HG03135 (cell line): Measurements from ENCODE around the gene ADAMTSL2.

Experiments used
- ATAC-seq: cut with Tn5 transposase; IDR thresholded peaks from one replicate; pipeline ENCODE4 v1.9.1; 2021; ENCODE audit warnings: mild to moderate bottlenecking, moderate library complexity; ENCODE audit not compliant: unreplicated experiment

Gene ADAMTSL2

GRCh38 chr9:133603135-133603927 is 68.8 kb downstream of the ADAMTSL2 start:
- no peak for ATAC-seq

GRCh38 chr9:133604214-133604613 is 69.7 kb downstream of the ADAMTSL2 start:
- ATAC-seq = no peak

- ATAC-seq = no peak
These were observed 70.4 kb downstream of the ADAMTSL2 start for GRCh38 chr9:133604856-133605255.

- no peak for ATAC-seq
These were observed 70.9 kb downstream of the ADAMTSL2 start for GRCh38 chr9:133605446-133605845.

GRCh38 chr9:133605856-133606707 is 71.6 kb downstream of the ADAMTSL2 start:
- ATAC-seq = no peak

GRCh38 chr9:133606708-133607025 is 72.2 kb downstream of the ADAMTSL2 start:
- ATAC-seq = no peak

- ATAC-seq = no peak
These were observed 72.9 kb downstream of the ADAMTSL2 start for GRCh38 chr9:133607381-133607780.

- ATAC-seq = no peak
These were observed 73.5 kb downstream of the ADAMTSL2 start for GRCh38 chr9:133607976-133608375.

- ATAC-seq = no peak
These were observed 73.9 kb downstream of the ADAMTSL2 start for GRCh38 chr9:133608382-133608781.

- no peak for ATAC-seq
These were observed 74.4 kb downstream of the ADAMTSL2 start for GRCh38 chr9:133608889-133609288.

- ATAC-seq = no peak
These were observed 75.0 kb downstream of the ADAMTSL2 start, which contains the start of gene FAM163B for GRCh38 chr9:133609311-133610098. Gene FAM163B (minus strand): TSS chr9:133609389. CDS start chr9:133580223, 29,166 bp downstream.

- ATAC-seq = no peak
These were observed 76.3 kb downstream of the ADAMTSL2 start for GRCh38 chr9:133610845-133611244.

- ATAC-seq = no peak
These were observed 77.5 kb downstream of the ADAMTSL2 start for GRCh38 chr9:133612051-133612450.

GRCh38 chr9:133612816-133613215 is 78.3 kb downstream of the ADAMTSL2 start:
- no peak for ATAC-seq

GRCh38 chr9:133613432-133613831 is 78.9 kb downstream of the ADAMTSL2 start:
- ATAC-seq = no peak

GRCh38 chr9:133614056-133614455 is 79.6 kb downstream of the ADAMTSL2 start:
- ATAC-seq = no peak

- ATAC-seq = no peak
These were observed 80.2 kb downstream of the ADAMTSL2 start for GRCh38 chr9:133614678-133615077.

GRCh38 chr9:133615186-133615585 is 80.7 kb downstream of the ADAMTSL2 start:
- ATAC-seq = no peak

- ATAC-seq = no peak
These were observed 81.2 kb downstream of the ADAMTSL2 start for GRCh38 chr9:133615606-133616188.

- ATAC-seq = no peak
These were observed 82.3 kb downstream of the ADAMTSL2 start for GRCh38 chr9:133616643-133617405.
